ENCODE data around the gene SUFU.

SUFU gene

GRCh38 chr10:102549549-102549948 lies 45.8 kb downstream of the SUFU start:
- no peak for DNase-seq

GRCh38 chr10:102550636-102551210 lies 47.0 kb downstream of the SUFU start:
- no peak for DNase-seq

GRCh38 chr10:102552533-102552932 lies 48.8 kb downstream of the SUFU start:
- no peak for DNase-seq

GRCh38 chr10:102553771-102554170 lies 50.0 kb downstream of the SUFU start:
- no peak for DNase-seq

- DNase-seq = no peak
These were observed 50.8 kb downstream of the SUFU start for GRCh38 chr10:102554531-102554930.

GRCh38 chr10:102555781-102556328 lies 52.1 kb downstream of the SUFU start:
- DNase-seq = peak in 38 of 56 donors; percentile 5 to 79 (median 40)

GRCh38 chr10:102557569-102557968 lies 53.8 kb downstream of the SUFU start:
- DNase-seq = no peak

GRCh38 chr10:102559764-102560163 lies 56.0 kb downstream of the SUFU start:
- no peak for DNase-seq

- no peak for DNase-seq
These were observed 60.5 kb downstream of the SUFU start for GRCh38 chr10:102564209-102564834.

- no peak for DNase-seq
These were observed 62.0 kb downstream of the SUFU start for GRCh38 chr10:102565793-102566192.

GRCh38 chr10:102578782-102579181 lies 75.0 kb downstream of the SUFU start:
- DNase-seq = no peak

GRCh38 chr10:102579328-102579727 lies 75.6 kb downstream of the SUFU start:
- DNase-seq = no peak

- DNase-seq = no peak
These were observed 76.5 kb downstream of the SUFU start for GRCh38 chr10:102580230-102580629.

- DNase-seq = no peak
These were observed 77.6 kb downstream of the SUFU start for GRCh38 chr10:102581401-102581800.

GRCh38 chr10:102581981-102582580 lies 78.3 kb downstream of the SUFU start:
- no peak for DNase-seq

- DNase-seq = peak in 55 of 56 donors; percentile 17 to 93 (median 72)
These were observed 80.0 kb downstream of the SUFU start for GRCh38 chr10:102583435-102584417.

- no peak for DNase-seq
These were observed 81.3 kb downstream of the SUFU start for GRCh38 chr10:102585026-102585425.

GRCh38 chr10:102586858-102587257 lies 83.1 kb downstream of the SUFU start:
- no peak for DNase-seq

- no peak for DNase-seq
These were observed 85.1 kb downstream of the SUFU start for GRCh38 chr10:102588875-102589274.

- peak in 1 of 56 donors; percentile 40 for DNase-seq
These were observed 89.5 kb downstream of the SUFU start for GRCh38 chr10:102593074-102593803.

- no peak for DNase-seq
These were observed 90.0 kb downstream of the SUFU start for GRCh38 chr10:102593804-102594079.

All from nucleus accumbens (tissue), 56 donors.